ENCODE results near the gene AGBL4.

GRCh38 chr1:48940354-48940753 lies 1083.4 kb downstream of the AGBL4 start:
- TF ChIP-seq EZH2 (IDR thresholded peaks at IDR 0.05; ENCODE audit: borderline replicate concordance, low read length): no peak
- no peak for TF ChIP-seq CTCF (IDR thresholded peaks at IDR 0.05; ENCODE audit: low read length)

All from OCI-LY1 (cell line).